ENCODE data around the gene HIPK4.

DNA sequence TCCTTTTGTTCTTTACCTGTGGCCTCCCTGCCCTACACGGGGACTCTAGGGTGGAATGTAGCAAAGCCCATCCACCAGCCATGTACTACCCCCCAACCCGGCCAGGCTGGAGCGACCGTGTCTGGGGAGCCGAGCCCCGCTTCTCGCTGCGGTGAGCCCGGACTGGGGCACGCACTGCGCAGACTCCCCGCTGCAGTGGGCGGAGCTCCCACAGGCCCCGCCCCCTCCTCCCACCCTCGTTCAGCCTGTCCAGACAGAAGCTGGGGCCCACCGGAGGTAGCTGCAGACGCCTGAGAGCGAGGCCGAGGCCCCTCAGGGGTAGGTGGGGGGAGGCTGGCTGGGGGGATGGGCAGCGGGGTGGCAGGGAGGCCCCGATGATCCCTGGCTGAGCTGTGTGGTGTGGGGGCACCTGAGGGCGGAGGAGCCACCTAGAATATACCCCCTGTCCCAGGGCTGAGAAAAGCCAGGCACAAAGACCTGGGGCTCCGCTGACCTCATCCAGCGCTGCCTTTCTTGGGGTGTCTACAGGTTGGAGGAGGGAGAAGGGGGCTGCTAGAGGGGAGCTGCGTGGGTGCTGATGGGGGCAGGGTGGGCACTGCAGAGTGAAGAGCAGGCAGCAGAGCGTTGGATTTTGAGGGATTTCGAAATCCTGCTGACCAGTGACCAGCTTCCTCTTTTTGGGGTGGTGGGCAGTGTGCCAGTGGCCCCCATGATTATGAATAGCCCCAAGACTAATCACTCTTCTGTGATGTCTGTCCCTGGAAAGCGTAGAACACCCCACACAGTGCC, 24.2 kb downstream of the HIPK4 start:
- peak; percentile 80 for TF ChIP-seq SP1 (CRISPR knock-in tag; conservative IDR thresholded peaks at IDR 0.05)
- TF ChIP-seq, protein P1, sequence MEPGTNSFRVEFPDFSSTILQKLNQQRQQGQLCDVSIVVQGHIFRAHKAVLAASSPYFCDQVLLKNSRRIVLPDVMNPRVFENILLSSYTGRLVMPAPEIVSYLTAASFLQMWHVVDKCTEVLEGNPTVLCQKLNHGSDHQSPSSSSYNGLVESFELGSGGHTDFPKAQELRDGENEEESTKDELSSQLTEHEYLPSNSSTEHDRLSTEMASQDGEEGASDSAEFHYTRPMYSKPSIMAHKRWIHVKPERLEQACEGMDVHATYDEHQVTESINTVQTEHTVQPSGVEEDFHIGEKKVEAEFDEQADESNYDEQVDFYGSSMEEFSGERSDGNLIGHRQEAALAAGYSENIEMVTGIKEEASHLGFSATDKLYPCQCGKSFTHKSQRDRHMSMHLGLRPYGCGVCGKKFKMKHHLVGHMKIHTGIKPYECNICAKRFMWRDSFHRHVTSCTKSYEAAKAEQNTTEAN (CRISPR knock-in tag; IDR thresholded peaks at IDR 0.05), result no peak
- TF ChIP-seq, protein P2, sequence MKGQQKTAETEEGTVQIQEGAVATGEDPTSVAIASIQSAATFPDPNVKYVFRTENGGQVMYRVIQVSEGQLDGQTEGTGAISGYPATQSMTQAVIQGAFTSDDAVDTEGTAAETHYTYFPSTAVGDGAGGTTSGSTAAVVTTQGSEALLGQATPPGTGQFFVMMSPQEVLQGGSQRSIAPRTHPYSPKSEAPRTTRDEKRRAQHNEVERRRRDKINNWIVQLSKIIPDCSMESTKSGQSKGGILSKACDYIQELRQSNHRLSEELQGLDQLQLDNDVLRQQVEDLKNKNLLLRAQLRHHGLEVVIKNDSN (CRISPR knock-in tag; IDR thresholded peaks at IDR 0.05), result no peak
- no peak for TF ChIP-seq SMAD3 (CRISPR knock-in tag; IDR thresholded peaks at IDR 0.05; ENCODE audit: borderline replicate concordance)
- TF ChIP-seq, protein P3, sequence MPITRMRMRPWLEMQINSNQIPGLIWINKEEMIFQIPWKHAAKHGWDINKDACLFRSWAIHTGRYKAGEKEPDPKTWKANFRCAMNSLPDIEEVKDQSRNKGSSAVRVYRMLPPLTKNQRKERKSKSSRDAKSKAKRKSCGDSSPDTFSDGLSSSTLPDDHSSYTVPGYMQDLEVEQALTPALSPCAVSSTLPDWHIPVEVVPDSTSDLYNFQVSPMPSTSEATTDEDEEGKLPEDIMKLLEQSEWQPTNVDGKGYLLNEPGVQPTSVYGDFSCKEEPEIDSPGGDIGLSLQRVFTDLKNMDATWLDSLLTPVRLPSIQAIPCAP (CRISPR knock-in tag; IDR thresholded peaks at IDR 0.05), result no peak
- TF ChIP-seq NR3C1 (CRISPR knock-in tag; conservative IDR thresholded peaks at IDR 0.05; ENCODE audit: low read depth), result no peak
- TF ChIP-seq ZNF121 (CRISPR knock-in tag; IDR thresholded peaks at IDR 0.05), result no peak
- TF ChIP-seq ESRRA (CRISPR knock-in tag; IDR thresholded peaks at IDR 0.05; ENCODE audit: borderline replicate concordance), result no peak
- TF ChIP-seq, protein P4, sequence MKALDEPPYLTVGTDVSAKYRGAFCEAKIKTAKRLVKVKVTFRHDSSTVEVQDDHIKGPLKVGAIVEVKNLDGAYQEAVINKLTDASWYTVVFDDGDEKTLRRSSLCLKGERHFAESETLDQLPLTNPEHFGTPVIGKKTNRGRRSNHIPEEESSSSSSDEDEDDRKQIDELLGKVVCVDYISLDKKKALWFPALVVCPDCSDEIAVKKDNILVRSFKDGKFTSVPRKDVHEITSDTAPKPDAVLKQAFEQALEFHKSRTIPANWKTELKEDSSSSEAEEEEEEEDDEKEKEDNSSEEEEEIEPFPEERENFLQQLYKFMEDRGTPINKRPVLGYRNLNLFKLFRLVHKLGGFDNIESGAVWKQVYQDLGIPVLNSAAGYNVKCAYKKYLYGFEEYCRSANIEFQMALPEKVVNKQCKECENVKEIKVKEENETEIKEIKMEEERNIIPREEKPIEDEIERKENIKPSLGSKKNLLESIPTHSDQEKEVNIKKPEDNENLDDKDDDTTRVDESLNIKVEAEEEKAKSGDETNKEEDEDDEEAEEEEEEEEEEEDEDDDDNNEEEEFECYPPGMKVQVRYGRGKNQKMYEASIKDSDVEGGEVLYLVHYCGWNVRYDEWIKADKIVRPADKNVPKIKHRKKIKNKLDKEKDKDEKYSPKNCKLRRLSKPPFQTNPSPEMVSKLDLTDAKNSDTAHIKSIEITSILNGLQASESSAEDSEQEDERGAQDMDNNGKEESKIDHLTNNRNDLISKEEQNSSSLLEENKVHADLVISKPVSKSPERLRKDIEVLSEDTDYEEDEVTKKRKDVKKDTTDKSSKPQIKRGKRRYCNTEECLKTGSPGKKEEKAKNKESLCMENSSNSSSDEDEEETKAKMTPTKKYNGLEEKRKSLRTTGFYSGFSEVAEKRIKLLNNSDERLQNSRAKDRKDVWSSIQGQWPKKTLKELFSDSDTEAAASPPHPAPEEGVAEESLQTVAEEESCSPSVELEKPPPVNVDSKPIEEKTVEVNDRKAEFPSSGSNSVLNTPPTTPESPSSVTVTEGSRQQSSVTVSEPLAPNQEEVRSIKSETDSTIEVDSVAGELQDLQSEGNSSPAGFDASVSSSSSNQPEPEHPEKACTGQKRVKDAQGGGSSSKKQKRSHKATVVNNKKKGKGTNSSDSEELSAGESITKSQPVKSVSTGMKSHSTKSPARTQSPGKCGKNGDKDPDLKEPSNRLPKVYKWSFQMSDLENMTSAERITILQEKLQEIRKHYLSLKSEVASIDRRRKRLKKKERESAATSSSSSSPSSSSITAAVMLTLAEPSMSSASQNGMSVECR (CRISPR knock-in tag; IDR thresholded peaks at IDR 0.05; ENCODE audit: borderline replicate concordance), result no peak
- TF ChIP-seq, protein P5, sequence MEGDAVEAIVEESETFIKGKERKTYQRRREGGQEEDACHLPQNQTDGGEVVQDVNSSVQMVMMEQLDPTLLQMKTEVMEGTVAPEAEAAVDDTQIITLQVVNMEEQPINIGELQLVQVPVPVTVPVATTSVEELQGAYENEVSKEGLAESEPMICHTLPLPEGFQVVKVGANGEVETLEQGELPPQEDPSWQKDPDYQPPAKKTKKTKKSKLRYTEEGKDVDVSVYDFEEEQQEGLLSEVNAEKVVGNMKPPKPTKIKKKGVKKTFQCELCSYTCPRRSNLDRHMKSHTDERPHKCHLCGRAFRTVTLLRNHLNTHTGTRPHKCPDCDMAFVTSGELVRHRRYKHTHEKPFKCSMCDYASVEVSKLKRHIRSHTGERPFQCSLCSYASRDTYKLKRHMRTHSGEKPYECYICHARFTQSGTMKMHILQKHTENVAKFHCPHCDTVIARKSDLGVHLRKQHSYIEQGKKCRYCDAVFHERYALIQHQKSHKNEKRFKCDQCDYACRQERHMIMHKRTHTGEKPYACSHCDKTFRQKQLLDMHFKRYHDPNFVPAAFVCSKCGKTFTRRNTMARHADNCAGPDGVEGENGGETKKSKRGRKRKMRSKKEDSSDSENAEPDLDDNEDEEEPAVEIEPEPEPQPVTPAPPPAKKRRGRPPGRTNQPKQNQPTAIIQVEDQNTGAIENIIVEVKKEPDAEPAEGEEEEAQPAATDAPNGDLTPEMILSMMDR (IDR thresholded peaks at IDR 0.05), result no peak

Data from WTC11 (cell line).